Epithelial cell of proximal tubule (primary cell): ENCODE data around the gene LYAR. TPM values are rescaled to one million over a fixed set of nuclear protein-coding genes. Genes with fewer than 3 reads are reported as not detected.
A peak's percentile ranks its signal among the peaks of the same experiment; 100 is the strongest.
"Not testable (repeated sequence)": the region's sequence is repeated elsewhere in the genome, so short reads cannot be mapped to it uniquely, and the experiment has no call there.

Source experiments
- DNase-seq: peaks from one replicate; pipeline ENCODE4 v3.0.0-alpha.2; 2011; ENCODE audit warnings: low read depth
- H3K4me3 ChIP-seq: 2 replicates; pipeline ENCODE4 v1.5.1; 2011; ENCODE audit warnings: low read depth, mild to moderate bottlenecking, low read length
- total RNA-seq: library from RNA; depleted of rRNA; stranded (reverse); fragments of >200 nt; gene quantifications from 2 replicates; pipeline ENCODE4 v1.2.3, GENCODE V29; 2015
- TF ChIP-seq, protein P1 (sequence below): conservative IDR thresholded peaks from 2 replicates; pipeline ENCODE4 v1.5.1; 2012; ENCODE audit warnings: low read depth, mild to moderate bottlenecking, low read length

The LYAR gene
- total RNA-seq, 1 donor from 2014 or later: 35.1 TPM

DNA sequence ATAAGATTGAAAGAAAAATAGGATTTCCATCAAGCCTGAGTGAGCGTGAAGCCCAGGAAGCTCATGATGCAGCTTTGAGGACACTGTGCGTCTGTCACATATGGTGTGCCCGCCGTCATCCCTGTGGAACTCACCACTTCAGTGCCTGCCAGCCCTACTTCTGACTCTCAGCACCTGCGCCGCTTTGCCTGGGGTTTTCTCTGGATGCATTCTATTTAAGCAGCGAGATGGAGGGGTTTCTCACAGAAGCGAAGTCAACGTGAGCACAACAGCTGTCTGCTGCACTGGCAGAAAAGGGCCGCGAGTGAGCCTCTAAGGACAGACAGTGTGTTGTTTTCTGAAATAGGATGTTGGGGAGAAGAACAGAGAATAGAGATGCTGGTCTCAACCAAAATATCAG is 35.8 kb downstream of the LYAR start:
- H3K4me3 ChIP-seq: no peak overlapping the region
- TF ChIP-seq, protein P1, sequence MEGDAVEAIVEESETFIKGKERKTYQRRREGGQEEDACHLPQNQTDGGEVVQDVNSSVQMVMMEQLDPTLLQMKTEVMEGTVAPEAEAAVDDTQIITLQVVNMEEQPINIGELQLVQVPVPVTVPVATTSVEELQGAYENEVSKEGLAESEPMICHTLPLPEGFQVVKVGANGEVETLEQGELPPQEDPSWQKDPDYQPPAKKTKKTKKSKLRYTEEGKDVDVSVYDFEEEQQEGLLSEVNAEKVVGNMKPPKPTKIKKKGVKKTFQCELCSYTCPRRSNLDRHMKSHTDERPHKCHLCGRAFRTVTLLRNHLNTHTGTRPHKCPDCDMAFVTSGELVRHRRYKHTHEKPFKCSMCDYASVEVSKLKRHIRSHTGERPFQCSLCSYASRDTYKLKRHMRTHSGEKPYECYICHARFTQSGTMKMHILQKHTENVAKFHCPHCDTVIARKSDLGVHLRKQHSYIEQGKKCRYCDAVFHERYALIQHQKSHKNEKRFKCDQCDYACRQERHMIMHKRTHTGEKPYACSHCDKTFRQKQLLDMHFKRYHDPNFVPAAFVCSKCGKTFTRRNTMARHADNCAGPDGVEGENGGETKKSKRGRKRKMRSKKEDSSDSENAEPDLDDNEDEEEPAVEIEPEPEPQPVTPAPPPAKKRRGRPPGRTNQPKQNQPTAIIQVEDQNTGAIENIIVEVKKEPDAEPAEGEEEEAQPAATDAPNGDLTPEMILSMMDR: no peak
- DNase-seq: no peak

DNA sequence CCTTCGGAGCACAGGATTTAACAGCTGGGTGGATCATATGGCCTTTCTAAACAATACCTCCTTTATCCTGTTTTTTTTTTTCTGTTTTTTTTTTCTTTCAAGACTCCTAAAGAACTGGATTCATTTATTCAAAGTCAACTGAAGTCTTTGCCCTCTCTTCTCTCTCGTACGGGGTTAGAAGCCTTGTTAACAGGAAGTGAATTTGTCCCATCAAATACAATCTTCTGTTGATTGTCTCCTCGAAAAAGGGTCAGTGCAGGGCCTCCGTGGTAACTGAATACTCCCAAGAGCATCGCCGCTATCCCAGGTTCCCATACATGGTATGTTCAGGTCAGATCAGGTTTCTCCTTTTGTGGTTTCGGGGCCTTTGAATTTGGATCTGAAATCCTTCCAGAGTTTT is 40.1 kb downstream of the LYAR start:
- no peak overlapping the region for H3K4me3 ChIP-seq
- TF ChIP-seq, protein P1: no peak
- no peak for DNase-seq

DNA sequence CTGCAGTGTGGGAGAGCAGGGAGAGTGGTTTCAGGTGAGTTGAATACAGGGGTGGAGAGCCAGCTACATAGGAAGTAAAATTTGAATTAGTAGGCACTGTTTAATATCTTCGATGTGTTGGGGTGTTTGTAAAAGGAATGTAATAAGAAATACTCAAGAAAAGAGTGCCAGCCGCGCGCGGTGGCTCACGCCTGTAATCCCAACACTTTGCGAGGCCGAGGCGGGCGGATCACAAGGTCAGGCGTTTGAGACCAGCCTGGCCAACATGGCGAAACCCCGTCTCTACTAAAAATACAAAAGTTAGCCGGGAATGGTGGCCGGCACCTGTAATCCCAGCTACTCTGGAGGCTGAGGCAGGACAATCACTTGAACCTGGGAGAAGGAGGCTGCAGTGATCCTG is 40.6 kb downstream of the LYAR start:
- not testable (repeated sequence) for DNase-seq, H3K4me3 ChIP-seq

DNA sequence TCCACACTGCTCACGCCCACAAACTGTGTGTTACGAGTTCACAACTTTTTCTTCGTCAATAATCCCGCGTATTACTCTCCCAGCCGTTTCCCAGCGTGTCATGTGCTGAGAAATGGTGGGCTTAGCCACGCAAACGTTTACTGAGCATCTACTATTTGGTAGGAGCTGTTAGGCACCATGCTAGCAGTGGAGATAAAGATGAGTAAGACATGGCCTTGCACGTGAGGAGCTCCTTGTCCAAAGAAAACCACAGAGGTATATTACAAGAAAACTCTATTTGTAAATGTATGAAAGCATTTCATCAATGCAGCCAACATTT is 41.1 kb downstream of the LYAR start:
- DNase-seq: no peak
- TF ChIP-seq, protein P1: no peak

DNA sequence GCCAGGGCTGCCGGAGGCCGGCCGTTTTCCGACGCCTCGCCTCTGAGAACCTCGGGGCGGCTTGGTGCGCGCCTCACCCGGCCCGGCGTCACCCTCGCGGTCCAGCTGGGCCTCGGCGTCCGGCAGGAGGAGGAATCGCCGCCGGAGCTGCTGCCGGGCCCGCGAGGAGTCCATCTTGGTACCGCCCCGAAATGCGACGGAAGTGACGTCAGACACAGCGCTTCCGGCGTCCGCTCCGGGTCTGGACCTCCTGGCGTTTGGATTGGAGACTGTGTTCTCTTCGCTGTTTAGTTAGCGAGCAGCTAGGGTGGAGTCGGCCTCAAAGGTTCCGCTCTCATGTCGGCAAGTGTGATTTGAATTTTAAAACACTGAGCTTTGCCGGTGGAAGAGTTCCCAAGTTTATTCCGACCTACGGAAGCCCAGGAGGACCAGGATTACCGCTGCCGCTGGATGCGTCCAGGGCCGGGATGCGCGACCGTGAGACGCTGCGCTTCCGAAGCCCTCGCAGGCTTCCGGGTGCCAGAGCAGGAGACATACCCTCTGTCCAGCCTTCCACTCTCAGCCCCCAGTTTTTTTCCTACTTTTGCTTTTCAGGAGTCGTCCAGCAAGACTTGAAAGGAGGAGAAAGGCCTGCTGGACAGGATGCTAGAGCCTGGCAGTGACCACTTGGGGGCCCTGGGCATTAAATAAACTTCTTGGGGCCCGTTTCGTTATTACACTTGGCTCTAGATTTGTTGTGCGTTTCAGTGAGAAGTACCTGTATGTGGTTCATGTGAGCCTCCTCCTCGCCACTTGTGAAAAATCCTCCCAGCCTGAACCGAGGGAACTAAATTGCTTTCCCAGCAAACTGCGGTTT is 41.7 kb downstream of the LYAR start, which contains the start of gene TMEM128:
TSS of gene TMEM128 (minus strand) at position 195 of the 856 bp plus-strand sequence. CDS start at position 174, 21 bp downstream.
- DNase-seq: peak; percentile 67
- TF ChIP-seq, protein P1: peak; percentile 36
- peak within 1 kb of the TSS; percentile 87 for H3K4me3 ChIP-seq

More for the DNA sequence above, 41.1 kb downstream of the LYAR start:
- H3K4me3 ChIP-seq: peak overlapping the region; percentile 87

DNA sequence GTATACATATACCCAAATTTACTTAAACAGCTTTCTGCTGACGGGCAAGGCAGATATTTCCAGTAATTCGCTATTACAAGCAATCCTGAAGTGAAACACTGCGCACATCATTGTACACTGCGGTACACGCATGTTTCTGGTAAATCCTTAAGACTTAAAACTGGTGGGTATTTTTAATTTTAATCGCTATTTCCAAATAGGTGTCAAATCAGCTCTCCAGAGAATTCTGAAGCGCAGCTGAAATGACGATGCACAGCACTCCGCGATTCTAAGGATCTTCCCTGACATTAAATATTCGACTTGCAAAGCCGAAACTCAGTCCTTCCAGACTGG is 42.3 kb downstream of the LYAR start:
- DNase-seq: peak; percentile 10

DNA sequence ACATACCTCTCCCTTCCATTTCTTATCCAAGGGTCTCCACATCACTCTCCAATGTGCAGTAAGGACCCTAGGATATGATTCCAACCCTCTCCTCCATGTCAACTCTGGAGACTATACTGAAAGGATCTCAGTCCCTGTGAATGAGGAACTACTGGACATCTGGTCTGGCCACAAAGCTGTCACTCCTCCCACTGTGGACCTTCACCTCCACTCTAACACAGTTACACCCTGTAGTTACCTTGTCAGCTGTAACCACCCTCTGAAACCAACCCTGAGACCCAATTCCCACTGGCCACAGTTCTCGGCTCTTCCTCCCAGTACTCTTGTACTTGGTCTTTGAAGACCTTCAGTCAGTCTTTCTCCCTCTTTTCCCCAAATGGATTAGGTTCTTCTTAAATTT is 44.8 kb downstream of the LYAR start:
- TF ChIP-seq, protein P1: no peak

More for the DNA sequence above, 42.3 kb downstream of the LYAR start:
- peak overlapping the region; percentile 87 for H3K4me3 ChIP-seq
- TF ChIP-seq, protein P1: no peak

DNA sequence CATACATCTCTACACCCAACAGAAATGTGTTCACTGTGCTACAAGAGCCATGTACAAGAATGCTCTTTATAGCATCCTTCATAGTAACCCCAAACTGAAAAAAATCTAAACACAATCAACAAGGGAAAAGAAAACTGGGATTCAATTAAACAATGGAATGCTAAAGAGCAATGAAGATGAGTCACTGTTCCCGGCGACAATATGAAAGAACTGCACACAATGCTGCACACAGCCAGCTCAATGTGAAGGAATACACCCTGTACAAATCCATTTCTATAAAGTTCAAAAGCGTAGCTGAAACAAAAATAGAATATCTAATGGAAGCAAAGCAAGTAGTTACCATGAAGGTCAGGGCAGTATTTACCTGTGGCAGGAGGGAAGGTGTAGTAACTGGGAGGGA is 50.4 kb downstream of the LYAR start:
- DNase-seq: not testable (repeated sequence)

More for the DNA sequence above, 44.8 kb downstream of the LYAR start:
- no peak for DNase-seq
- H3K4me3 ChIP-seq: no peak overlapping the region

More for the DNA sequence above, 50.4 kb downstream of the LYAR start:
- H3K4me3 ChIP-seq: not testable (repeated sequence)
